Lower leg skin (tissue), 4 donors: Measurements from ENCODE around the gene BPIFB3. TPM values are rescaled to one million over a fixed set of nuclear protein-coding genes. Genes with fewer than 3 reads are reported as not detected.

Source experiments
- DNase-seq, 2 donors: peaks; one replicate each; pipeline ENCODE4 v3.0.0-alpha.2; 2019; ENCODE audit warnings: low spot score in 2 of 2
- H3K4me3 ChIP-seq: fragments of 200-600 bp; sonication (generic); 2 replicates; pipeline ENCODE4 v1.5.1; 2017; ENCODE audit warnings: mild to moderate bottlenecking, low read depth; ENCODE audit not compliant: poor library complexity, severe bottlenecking
- POLR2A ChIP-seq, 2 donors: fragments of 450-650 bp; IDR thresholded peaks; one replicate each; pipeline ENCODE4 v1.6.1; 2016 to 2017; ENCODE audit warnings: antibody characterized with exemption in 2 of 2, mild to moderate bottlenecking in 1 of 2, moderate library complexity in 1 of 2
- WGBS, 2 donors: methylation state at CpG; one replicate each; pipeline ENCODE4 v1.1.5; 2018; 5-methylcytosine and 5-hydroxymethylcytosine counted together
- intact Hi-C: fragments of 100-400 bp; cut with DNase I; formaldehyde crosslinking; loops from one replicate; pipeline ENCODE4 v1.15.0; 2023; ENCODE audit warnings: low total_unique reads
- total RNA-seq, 4 donors: library from RNA; depleted of rRNA; stranded (reverse); fragments of >200 nt; gene quantifications; one replicate each; pipeline ENCODE4 v1.1.0, GENCODE V29; 2016
- TF ChIP-seq, protein P1 (sequence below), 3 donors: fragments of 450-650 bp; IDR thresholded peaks; one replicate each; pipeline ENCODE4 v1.5.1; 2016; ENCODE audit warnings: antibody characterized with exemption in 3 of 3, mild to moderate bottlenecking in 3 of 3, moderate library complexity in 2 of 3

The BPIFB3 gene
- total RNA-seq, 4 donors from 2014 or later: not detected

DNA sequence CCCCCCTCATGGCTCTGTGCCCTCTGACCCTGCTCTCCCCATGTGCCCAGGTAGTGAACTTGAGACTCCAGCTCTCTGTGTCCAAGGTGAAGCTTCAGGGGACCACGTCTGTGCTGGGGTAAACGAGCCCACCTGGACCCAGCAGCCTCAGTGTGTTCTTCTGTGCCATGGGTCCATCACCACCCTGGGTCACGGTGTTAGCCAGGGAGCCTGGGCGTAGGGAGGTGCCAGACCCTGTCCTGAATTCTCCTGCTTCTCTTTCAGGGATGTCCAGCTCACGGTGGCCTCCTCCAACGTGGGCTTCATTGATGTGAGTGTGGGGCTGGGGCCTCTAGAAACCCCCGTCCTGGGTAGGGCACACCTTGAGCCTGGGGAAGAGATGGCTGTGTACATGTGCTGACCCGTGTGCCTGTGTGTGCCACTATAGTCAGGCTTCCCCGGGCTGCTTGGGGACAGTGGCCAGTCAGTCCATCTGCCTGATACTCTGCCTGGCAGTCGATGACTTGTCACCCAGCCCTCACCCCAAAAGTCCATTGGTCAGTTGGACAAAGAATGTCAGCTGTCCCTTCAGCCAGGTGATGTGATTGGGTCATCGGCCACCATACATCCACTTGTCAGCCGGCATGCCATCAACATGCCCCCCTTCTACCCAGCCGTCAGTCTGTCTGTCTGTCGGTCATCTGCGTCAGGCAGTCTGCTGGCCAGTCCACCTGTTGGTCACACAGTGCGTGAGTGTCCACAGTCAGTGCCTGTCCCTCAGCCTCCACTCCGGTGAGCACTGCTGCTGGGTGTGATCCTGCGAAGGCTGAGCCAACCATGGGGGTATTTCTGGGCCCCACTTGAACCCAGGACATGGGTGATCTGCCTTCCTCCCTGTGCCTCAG lies 33.2 kb upstream of the BPIFB3 start:
- intact Hi-C loops: no loop called here
- TF ChIP-seq, protein P1, sequence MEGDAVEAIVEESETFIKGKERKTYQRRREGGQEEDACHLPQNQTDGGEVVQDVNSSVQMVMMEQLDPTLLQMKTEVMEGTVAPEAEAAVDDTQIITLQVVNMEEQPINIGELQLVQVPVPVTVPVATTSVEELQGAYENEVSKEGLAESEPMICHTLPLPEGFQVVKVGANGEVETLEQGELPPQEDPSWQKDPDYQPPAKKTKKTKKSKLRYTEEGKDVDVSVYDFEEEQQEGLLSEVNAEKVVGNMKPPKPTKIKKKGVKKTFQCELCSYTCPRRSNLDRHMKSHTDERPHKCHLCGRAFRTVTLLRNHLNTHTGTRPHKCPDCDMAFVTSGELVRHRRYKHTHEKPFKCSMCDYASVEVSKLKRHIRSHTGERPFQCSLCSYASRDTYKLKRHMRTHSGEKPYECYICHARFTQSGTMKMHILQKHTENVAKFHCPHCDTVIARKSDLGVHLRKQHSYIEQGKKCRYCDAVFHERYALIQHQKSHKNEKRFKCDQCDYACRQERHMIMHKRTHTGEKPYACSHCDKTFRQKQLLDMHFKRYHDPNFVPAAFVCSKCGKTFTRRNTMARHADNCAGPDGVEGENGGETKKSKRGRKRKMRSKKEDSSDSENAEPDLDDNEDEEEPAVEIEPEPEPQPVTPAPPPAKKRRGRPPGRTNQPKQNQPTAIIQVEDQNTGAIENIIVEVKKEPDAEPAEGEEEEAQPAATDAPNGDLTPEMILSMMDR (IDR thresholded peaks at IDR 0.05): no peak
- no peak for TF ChIP-seq POLR2A (IDR thresholded peaks at IDR 0.05)
- WGBS, 2 donors: 84 to 86% methylated on average over 18 of the region's 18 CpGs
- DNase-seq: no peak
- no peak overlapping the region for H3K4me3 ChIP-seq

DNA sequence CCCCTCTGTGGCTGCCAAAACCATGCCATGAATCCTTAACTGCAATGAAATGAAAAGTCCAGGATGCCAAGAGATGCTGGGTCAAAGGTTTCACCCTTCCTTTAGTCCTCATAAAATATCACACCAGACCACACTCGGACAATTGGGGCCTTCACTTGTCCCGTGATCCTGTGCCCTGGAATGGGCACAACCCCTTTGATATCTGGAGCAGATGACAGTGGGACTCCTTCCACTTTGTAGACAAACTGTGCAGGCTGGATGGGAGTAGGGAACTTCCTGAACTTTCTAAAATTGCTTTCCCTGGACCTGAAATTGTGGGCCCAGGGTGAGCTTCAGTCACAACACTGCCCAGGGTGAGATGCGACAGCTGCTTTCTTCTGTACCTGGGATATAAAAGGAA lies 31.8 kb upstream of the BPIFB3 start:
- intact Hi-C loops: no loop called here
- no peak overlapping the region for H3K4me3 ChIP-seq
- DNase-seq: no peak
- TF ChIP-seq, protein P1 (IDR thresholded peaks at IDR 0.05): no peak
- no peak for TF ChIP-seq POLR2A (IDR thresholded peaks at IDR 0.05)
- 63 to 71% methylated on average over 3 of the region's 3 CpGs for WGBS, 2 donors

DNA sequence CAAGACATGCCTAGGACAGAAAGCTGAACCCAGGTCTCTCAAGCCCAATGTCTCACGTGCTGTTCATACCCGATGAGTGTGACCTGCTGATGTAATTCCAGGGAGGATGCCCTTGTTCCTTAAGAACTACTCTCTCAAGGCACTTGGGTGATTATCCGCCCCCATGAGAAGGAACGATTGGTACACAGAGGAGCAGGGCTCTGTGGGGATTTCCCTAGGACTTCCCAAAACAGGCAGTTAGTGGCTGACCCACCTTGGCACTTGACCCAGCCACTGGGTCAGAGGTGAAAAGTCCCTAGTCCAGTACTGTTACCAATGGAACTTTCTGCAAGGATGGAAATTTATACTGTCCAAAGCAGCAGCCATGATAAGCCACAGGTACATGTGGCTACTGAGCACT lies 31.4 kb upstream of the BPIFB3 start:
- intact Hi-C loops: no loop called here
- no peak overlapping the region for H3K4me3 ChIP-seq
- WGBS, 2 donors: 26 to 63% methylated on average over 4 of the region's 4 CpGs
- no peak for TF ChIP-seq POLR2A (IDR thresholded peaks at IDR 0.05)
- TF ChIP-seq, protein P1 (IDR thresholded peaks at IDR 0.05): no peak
- no peak for DNase-seq

DNA sequence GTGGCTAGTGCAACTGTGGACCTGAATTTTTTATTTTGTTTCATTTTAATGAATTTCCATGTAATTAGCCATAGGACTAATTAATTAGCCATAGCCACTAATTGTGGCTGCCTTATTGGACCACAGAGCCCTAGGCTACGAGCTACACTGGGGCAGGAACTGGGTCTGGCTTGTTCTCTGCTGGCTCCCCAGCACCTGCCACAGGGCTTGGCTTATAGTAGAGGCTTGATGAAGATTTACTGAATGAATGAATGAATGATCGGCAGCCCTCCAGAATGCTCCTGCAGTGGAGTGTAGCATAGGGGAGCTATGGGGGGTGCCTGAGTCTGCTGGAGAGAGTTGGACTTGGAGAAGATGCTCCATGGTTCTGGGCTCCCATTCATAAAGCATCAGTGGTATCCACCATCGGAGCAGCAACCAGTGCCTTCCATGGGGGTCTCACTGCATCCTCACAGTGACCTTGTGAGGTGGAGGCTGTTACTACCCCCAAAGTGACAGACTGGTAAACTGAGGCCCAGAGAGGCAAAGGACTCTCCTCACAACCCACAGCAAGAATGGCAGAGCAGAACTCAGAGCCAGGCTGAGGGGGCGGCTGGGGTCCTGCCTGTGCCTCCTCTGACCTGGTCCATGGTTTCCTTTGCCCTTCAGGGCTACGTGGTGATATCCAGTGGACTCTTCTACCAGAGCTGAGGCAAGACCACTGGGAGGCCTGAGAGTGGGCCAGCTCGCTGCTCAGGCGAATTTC lies 30.8 kb upstream of the BPIFB3 start:
- no peak for DNase-seq
- intact Hi-C loops: no loop called here
- TF ChIP-seq, protein P1 (IDR thresholded peaks at IDR 0.05): no peak
- TF ChIP-seq POLR2A (IDR thresholded peaks at IDR 0.05): no peak
- whole genome bisulfite sequencing, 2 donors: 84 to 90% methylated on average over 7 of the region's 7 CpGs
- no peak overlapping the region for H3K4me3 ChIP-seq

DNA sequence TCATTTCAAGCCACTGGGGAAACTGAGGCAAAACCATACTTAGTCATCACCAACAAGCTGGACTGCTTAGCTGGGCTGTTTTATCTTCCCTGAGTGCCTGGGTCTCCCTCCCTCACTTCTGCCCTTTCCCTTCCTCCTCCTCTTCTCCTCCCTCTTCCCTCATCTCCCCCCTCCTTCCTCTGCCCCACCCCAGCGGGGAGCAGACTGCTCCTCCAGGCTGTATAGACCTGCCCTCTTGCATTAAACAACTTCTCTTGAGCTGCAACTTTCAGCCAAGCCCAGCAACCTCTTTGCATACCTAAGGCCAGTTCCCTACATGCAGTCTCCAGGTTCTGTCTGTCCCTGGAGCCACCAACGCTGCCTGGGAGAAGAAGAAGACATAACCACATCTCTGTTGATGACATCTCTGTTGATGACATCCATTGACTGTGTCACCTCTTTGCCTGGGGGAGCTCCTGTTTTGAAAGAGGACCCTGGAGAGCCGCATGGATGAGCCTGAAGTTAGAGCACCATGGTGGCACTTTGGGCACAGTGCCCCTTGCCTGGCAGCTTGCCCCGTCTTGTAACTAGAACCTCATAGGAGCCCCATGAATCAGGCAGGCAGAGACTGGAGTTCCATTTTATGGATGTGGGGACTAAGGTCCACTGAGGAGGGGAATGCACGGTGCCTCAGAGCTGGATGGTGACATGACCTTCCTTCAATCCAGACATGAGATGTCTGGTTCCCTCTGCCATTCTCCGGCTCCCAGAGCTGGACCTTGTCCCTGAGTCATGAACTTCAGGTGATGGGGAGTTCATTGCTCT lies 30.1 kb upstream of the BPIFB3 start:
- intact Hi-C loops: no loop called here
- no peak for DNase-seq
- WGBS, 2 donors: 73 to 75% methylated on average over 6 of the region's 6 CpGs
- no peak overlapping the region for H3K4me3 ChIP-seq
- TF ChIP-seq, protein P1 (IDR thresholded peaks at IDR 0.05): no peak
- no peak for TF ChIP-seq POLR2A (IDR thresholded peaks at IDR 0.05)
